Stimulated activated memory B cell treated with anti-CD40 and anti-IgM and Interleukin-4, amounts not matched to agents 10 μg/mL and 1 μg/mL and 100 μg/mL, for 72 hours (primary cell): ENCODE measurements around the gene CD226.

Source experiments
- ATAC-seq: fragments of 150-1000 bp; cut with Tn5 transposase; 2 replicates; pipeline ENCODE4 v1.10.0; 2021
- H3K27ac Mint-ChIP-seq: one replicate; pipeline ENCODE4 v1.8.0; 2022; ENCODE audit warnings: mild to moderate bottlenecking, mixed read lengths
- H3K27me3 Mint-ChIP-seq: one replicate; pipeline ENCODE4 v1.8.0; 2022; ENCODE audit warnings: mixed read lengths
- H3K36me3 Mint-ChIP-seq: one replicate; pipeline ENCODE4 v1.8.0; 2022; ENCODE audit warnings: mixed read lengths
- H3K4me1 Mint-ChIP-seq: one replicate; pipeline ENCODE4 v1.8.0; 2022; ENCODE audit warnings: mixed read lengths
- H3K4me3 Mint-ChIP-seq: one replicate; pipeline ENCODE4 v1.8.0; 2022; ENCODE audit warnings: mild to moderate bottlenecking, moderate library complexity, mixed read lengths
- H3K9me3 Mint-ChIP-seq: one replicate; pipeline ENCODE4 v1.8.0; 2022; ENCODE audit warnings: mixed read lengths

The CD226 gene

GRCh38 chr18:69969491-69969890, 21.8 kb upstream of the CD226 start:
- Mint-ChIP-seq H3K4me3 (no peak overlapping the region), H3K36me3 (peaks cover 2% of the 10 kb centered on the region), H3K9me3 (peaks cover 5% of the 10 kb centered on the region), H3K4me1 (peaks cover 11% of the 10 kb centered on the region), H3K27me3 (no peaks in the 10 kb centered on the region), H3K27ac (no peak overlapping the region)
- ATAC-seq, result no peak

DNA sequence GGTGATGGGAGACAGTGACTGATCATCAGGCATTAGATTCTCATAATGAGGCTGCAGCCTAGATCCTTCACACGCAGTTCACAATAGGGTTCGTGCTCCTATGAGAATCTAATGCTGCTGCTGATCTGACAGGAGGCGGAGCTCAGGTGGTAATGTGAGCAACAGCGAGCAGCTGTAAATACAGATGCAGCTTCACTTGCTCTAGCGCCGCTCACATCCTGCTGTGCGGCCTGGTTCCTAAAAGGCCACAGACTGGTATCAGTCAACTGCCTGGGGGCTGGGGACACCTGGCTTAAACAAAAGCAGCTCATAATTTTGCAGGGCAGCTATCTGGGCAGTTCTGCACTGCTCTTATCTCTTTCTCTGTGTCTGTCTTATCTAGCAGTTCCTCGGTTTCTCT, 20.4 kb upstream of the CD226 start:
- Mint-ChIP-seq H3K27ac (peak overlapping the region; percentile 23), H3K4me3 (no peak overlapping the region), H3K4me1 (peaks cover 11% of the 10 kb centered on the region), H3K27me3 (no peaks in the 10 kb centered on the region), H3K36me3 (peaks cover 5% of the 10 kb centered on the region), H3K9me3 (peaks cover 5% of the 10 kb centered on the region)
- ATAC-seq, result peak; percentile 71

DNA sequence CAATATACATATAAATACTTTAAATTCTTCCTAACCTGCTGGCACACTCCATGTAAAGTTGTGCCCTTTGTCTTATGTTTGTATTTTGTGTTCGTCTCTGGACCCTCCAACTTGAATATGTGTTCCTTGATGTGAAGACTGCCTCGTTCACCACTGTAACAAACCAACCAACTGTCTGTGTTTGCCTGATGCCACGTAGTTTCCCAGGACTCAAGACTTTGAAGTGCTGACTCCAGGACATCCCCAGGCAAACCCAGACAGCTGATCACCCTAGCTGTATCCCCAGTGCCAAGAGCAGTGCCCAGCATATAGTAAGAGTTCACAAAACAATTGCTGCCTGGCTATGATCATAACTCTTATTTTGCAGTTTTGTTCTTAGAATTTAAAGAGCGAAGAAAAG, 15.5 kb upstream of the CD226 start:
- Mint-ChIP-seq H3K36me3 (peaks cover 9% of the 10 kb centered on the region), H3K4me1 (peaks cover 14% of the 10 kb centered on the region), H3K9me3 (no peaks in the 10 kb centered on the region), H3K4me3 (no peak overlapping the region), H3K27ac (no peak overlapping the region), H3K27me3 (no peaks in the 10 kb centered on the region)
- no peak for ATAC-seq

GRCh38 chr18:69961718-69962117, 14.0 kb upstream of the CD226 start:
- Mint-ChIP-seq H3K4me3 (no peak overlapping the region), H3K9me3 (no peaks in the 10 kb centered on the region), H3K27ac (no peak overlapping the region), H3K27me3 (no peaks in the 10 kb centered on the region), H3K4me1 (peaks cover 14% of the 10 kb centered on the region), H3K36me3 (peaks cover 11% of the 10 kb centered on the region)
- no peak for ATAC-seq

- ATAC-seq, result peak; percentile 88
- H3K4me1 Mint-ChIP-seq, result peaks cover 19% of the 10 kb centered on the region
- H3K36me3 Mint-ChIP-seq, result peaks cover 11% of the 10 kb centered on the region
- H3K9me3 Mint-ChIP-seq, result no peaks in the 10 kb centered on the region
- no peak overlapping the region for H3K27ac Mint-ChIP-seq
- no peaks in the 10 kb centered on the region for H3K27me3 Mint-ChIP-seq
- H3K4me3 Mint-ChIP-seq, result no peak overlapping the region
Observed at GRCh38 chr18:69958422-69958821, 10.7 kb upstream of the CD226 start.

DNA sequence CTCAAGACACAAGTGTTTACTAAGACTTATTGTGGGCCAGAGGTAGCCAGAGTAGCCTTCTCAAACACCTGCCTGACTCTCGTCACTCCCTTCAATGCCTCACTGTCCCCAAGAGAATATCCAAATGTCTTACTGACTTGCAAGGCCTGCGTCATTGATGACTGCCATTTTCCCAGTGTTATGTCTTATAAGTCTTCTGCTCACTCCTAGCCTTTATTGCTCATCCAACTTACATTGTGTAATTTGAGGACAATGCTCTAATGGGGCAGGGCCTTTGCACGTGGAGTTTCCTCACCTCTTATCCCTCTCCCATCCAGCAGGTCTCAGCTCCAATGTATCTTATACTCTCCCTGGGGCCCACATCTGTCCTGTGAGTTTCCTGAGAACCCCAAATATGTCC, 10.1 kb upstream of the CD226 start:
- H3K9me3 Mint-ChIP-seq, result no peaks in the 10 kb centered on the region
- H3K27me3 Mint-ChIP-seq, result no peaks in the 10 kb centered on the region
- peaks cover 19% of the 10 kb centered on the region for H3K4me1 Mint-ChIP-seq
- no peak overlapping the region for H3K4me3 Mint-ChIP-seq
- no peak overlapping the region for H3K27ac Mint-ChIP-seq
- H3K36me3 Mint-ChIP-seq, result peaks cover 9% of the 10 kb centered on the region
- no peak for ATAC-seq

DNA sequence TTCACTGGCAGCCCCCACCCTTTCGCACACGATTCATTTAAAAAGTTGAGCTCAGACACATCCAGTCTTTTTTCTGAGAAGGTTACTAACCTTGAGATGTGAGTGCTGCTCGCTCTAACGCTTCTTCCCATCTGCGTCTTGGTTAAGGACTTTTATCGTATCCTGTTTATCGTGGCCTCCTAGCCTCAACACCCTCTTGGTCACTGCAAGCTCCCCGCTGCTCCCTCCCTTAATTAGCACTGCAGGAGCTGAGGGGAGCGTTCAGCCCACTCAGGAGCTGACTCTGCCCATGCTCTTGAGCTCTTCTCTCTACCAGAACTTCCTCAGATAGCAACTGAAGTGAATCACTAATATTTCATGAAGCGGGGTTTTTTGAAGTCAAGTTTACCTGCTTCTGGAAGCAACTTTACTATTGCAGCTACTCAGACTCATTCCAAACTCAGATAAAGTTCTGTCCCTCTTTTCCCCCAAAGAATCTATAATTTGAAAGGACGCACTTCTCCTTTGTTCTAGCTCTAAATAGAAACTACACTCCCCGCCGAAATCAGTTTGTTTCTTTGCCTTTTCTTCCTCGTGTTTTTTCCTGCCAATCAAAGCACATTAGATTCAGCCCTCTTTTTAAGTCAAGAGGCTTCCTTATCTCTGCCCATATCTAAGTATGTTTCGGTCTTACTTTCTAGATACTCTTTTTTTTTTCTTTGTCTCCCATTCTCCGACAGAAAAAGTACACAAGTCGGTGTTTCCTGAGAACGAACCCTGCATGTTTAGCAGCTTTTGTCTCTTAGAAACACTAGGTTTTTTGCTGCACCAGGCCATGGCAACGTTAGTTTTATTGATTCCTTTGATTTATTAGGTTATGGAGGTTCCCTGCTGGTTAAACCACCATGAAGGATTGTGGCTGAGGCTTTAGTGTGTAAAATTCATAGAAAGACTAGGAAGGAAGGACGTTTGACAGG, 9.3 kb upstream of the CD226 start:
- Mint-ChIP-seq H3K9me3 (no peaks in the 10 kb centered on the region), H3K27ac (no peak overlapping the region)

DNA sequence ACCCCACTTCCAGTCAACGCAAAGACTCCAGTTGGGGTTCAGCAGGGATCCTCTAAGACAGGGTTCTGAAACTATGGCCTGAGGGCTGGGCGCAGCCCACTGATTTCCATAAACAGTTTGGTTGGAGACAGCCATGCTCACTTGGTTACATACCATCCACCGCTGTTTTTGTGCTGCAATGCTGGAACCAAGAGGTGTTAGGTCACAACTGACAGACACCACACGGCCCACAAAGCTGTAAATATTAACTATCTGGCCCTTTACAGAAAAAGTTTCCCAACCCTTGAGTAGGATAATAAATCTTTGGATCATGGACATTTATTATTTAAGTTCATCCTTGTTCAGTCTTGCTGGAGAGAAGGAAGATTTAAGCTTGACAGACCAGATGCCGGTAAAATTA, 8.4 kb upstream of the CD226 start:
- ATAC-seq, result no peak
- Mint-ChIP-seq H3K4me1 (peaks cover 19% of the 10 kb centered on the region), H3K9me3 (peaks cover 3% of the 10 kb centered on the region), H3K36me3 (peaks cover 13% of the 10 kb centered on the region), H3K27ac (no peak overlapping the region), H3K4me3 (no peak overlapping the region), H3K27me3 (no peaks in the 10 kb centered on the region)

More for the DNA sequence above, 9.3 kb upstream of the CD226 start:
- H3K4me1 Mint-ChIP-seq, result peaks cover 19% of the 10 kb centered on the region
- H3K27me3 Mint-ChIP-seq, result no peaks in the 10 kb centered on the region
- no peak for ATAC-seq
- no peak overlapping the region for H3K4me3 Mint-ChIP-seq
- H3K36me3 Mint-ChIP-seq, result peaks cover 10% of the 10 kb centered on the region

GRCh38 chr18:69954719-69955480, 7.2 kb upstream of the CD226 start:
- Mint-ChIP-seq H3K4me3 (peak overlapping the region; percentile 35), H3K9me3 (peaks cover 3% of the 10 kb centered on the region), H3K27ac (no peak overlapping the region), H3K36me3 (peaks cover 13% of the 10 kb centered on the region), H3K4me1 (peaks cover 18% of the 10 kb centered on the region), H3K27me3 (no peaks in the 10 kb centered on the region)
- ATAC-seq, result no peak

DNA sequence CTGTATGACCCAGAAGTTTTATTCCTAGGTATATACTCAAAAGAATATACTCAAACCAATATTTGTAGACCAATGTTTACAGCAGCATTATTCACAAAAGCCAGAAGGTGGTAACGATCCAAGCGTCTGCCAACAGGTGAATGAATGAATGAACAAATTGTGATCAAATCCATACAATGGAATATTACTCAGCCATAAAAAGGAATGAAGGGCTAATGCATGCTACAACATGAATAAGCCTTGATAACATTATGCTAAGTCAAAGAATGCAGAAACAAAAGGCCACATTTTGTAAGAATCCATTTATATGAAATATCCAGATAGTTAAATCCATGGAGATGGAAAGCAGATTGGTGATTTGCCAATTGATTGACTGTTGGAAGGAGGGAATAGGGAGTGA, 5.5 kb upstream of the CD226 start:
- ATAC-seq, result no peak
- peaks cover 3% of the 10 kb centered on the region for H3K9me3 Mint-ChIP-seq
- no peak overlapping the region for H3K4me3 Mint-ChIP-seq
- H3K36me3 Mint-ChIP-seq, result peaks cover 11% of the 10 kb centered on the region
- no peak overlapping the region for H3K27ac Mint-ChIP-seq
- peaks cover 5% of the 10 kb centered on the region for H3K4me1 Mint-ChIP-seq
- H3K27me3 Mint-ChIP-seq, result no peaks in the 10 kb centered on the region

GRCh38 chr18:69951182-69951581, 3.5 kb upstream of the CD226 start:
- H3K36me3 Mint-ChIP-seq, result peaks cover 13% of the 10 kb centered on the region
- no peak for ATAC-seq
- H3K27ac Mint-ChIP-seq, result no peak overlapping the region
- H3K9me3 Mint-ChIP-seq, result peaks cover 3% of the 10 kb centered on the region
- H3K4me1 Mint-ChIP-seq, result peaks cover 9% of the 10 kb centered on the region
- no peak overlapping the region for H3K4me3 Mint-ChIP-seq
- no peaks in the 10 kb centered on the region for H3K27me3 Mint-ChIP-seq

DNA sequence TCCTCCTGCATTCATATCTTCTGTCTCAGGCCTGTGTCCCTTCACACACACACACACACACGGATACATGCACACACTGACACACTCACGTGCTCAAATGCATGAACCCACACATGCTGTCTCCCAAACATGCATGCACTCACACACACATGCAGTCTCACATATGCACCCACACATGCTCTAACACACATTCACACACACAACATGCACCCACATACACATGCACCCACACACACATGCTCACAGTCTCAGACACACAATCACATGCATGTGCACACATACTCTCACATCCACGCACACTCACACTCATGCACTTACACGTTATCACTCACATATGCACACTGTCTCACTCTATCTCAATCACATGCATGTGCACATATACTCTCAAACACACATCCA, 1.9 kb upstream of the CD226 start:
- Mint-ChIP-seq H3K36me3 (peaks cover 23% of the 10 kb centered on the region), H3K27me3 (no peaks in the 10 kb centered on the region), H3K4me3 (no peak overlapping the region), H3K4me1 (peaks cover 18% of the 10 kb centered on the region), H3K9me3 (peaks cover 3% of the 10 kb centered on the region), H3K27ac (no peak overlapping the region)
- ATAC-seq, result no peak

DNA sequence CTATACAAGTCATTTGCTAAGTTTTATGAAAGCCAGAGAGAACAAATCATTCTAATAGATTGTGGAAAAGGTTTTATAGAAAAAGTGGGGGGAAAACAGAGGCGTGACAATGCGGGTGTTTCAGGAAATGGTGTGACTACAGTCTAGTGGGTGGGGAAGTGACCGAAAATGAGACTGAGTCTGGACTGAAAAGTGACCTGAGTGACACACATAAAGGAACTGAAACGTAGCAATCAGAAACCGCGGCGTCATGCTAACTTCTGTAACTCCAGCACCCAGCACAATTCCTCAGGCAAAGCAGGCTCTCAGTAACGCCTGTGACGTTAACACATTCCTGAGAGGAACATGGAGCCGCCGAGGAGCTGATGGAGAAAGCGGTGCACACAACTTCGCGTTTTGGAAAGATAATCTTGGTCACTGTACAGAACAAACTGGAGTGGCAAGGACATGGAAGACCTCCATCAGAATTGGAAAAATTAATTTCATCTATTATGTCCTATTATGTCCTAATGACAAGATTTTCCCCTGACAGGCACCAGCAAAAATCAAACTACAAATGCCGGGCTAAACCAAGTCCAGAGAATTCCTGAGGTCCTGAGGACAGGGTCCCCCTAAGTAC, 1.4 kb upstream of the CD226 start:
- Mint-ChIP-seq H3K27ac (no peak overlapping the region), H3K4me1 (peaks cover 21% of the 10 kb centered on the region), H3K36me3 (peaks cover 28% of the 10 kb centered on the region), H3K9me3 (peaks cover 3% of the 10 kb centered on the region), H3K4me3 (no peak overlapping the region), H3K27me3 (no peaks in the 10 kb centered on the region)
- ATAC-seq, result peak; percentile 94

DNA sequence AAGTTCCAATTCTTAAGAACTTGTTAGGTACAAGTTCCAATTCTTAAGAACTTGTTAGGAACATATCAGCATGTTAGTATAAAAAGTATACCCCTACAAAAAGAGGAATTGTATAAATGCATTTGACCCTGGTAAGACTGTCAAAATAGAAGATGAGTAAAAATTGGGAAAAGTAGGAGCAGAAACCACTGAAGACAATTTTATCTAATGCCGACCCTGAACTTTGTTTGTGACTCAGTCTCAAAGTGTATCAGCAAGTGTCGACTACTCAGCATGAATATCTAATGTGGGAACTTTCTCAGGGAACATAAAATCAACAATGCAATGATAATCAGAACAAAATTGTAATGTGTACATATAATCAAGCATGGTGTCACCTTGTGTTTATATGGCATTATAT, 583 bp upstream of the CD226 start:
- Mint-ChIP-seq H3K4me1 (peaks cover 21% of the 10 kb centered on the region), H3K27ac (no peak overlapping the region), H3K9me3 (peaks cover 3% of the 10 kb centered on the region), H3K4me3 (no peak overlapping the region), H3K27me3 (no peaks in the 10 kb centered on the region), H3K36me3 (peaks cover 28% of the 10 kb centered on the region)
- ATAC-seq, result no peak

DNA sequence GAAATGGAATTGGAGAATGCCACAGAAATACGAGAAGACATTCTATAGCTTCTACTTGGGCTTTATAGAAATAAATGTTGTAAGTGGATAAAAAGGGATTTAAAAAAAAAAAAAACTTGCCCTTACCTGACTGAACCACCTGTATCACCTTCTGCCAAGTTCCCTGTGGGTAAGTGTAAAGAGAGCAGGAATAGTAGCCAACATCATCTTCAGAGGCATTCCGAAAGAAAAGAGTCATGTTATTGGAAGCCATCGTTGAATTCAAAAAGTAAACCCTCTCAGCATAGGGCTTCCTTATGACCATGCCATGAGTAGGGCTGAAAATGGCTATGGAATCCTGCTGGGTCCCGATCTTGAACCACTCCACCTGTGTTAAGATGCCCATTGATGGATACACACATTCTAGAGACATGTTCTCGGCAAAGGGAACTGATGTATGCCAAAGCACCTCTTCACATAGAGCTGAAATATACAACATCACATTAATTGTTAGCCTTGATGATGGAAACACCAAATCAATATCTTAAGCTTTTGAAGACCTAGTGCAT, 991 bp downstream of the CD226 start:
- peaks cover 5% of the 10 kb centered on the region for H3K9me3 Mint-ChIP-seq
- H3K4me1 Mint-ChIP-seq, result peaks cover 21% of the 10 kb centered on the region
- peaks cover 35% of the 10 kb centered on the region for H3K36me3 Mint-ChIP-seq
- ATAC-seq, result no peak
- H3K4me3 Mint-ChIP-seq, result peak overlapping the region; percentile 40
- H3K27ac Mint-ChIP-seq, result no peak overlapping the region
- no peaks in the 10 kb centered on the region for H3K27me3 Mint-ChIP-seq
